Stimulated activated CD4-positive, alpha-beta T cell treated with anti-CD3 and anti-CD28 coated beads, Interleukin-4, amount 100 ng/mL, for 1 hour (primary cell): ENCODE results near the gene CDCA3.
"Not testable (repeated sequence)": the region's sequence is repeated elsewhere in the genome, so short reads cannot be mapped to it uniquely, and the experiment has no call there.

Experiments used
- DNase-seq: peaks from one replicate; pipeline ENCODE4 v3.0.0-alpha.2; 2020

CDCA3 gene

GRCh38 chr12:6872073-6873048 lies 21.3 kb upstream of the CDCA3 start:
- DNase-seq = peak; percentile 88

GRCh38 chr12:6871052-6871957 lies 20.2 kb upstream of the CDCA3 start:
- peak; percentile 24 for DNase-seq

- DNase-seq = not testable (repeated sequence)
Observed at GRCh38 chr12:6870304-6870703, 19.2 kb upstream of the CDCA3 start.

GRCh38 chr12:6869049-6870021 lies 18.2 kb upstream of the CDCA3 start:
- DNase-seq = peak; percentile 80

GRCh38 chr12:6868211-6869048 lies 17.3 kb upstream of the CDCA3 start:
- DNase-seq = no peak

- DNase-seq = peak; percentile 81
Observed at GRCh38 chr12:6867413-6868210, 16.5 kb upstream of the CDCA3 start, which contains the start of gene TPI1. TPI1 (plus strand) TSS chr12:6867531; CDS start chr12:6867567, 36 bp downstream.

- no peak for DNase-seq
Observed at GRCh38 chr12:6866920-6867412, 15.9 kb upstream of the CDCA3 start.

- no peak for DNase-seq
Observed at GRCh38 chr12:6866163-6866919, 15.3 kb upstream of the CDCA3 start.

GRCh38 chr12:6865307-6865706 lies 14.2 kb upstream of the CDCA3 start:
- not testable (repeated sequence) for DNase-seq

- DNase-seq = no peak
Observed at GRCh38 chr12:6863586-6864321, 12.7 kb upstream of the CDCA3 start.

GRCh38 chr12:6863033-6863432 lies 11.9 kb upstream of the CDCA3 start:
- DNase-seq = no peak

- DNase-seq = no peak
Observed at GRCh38 chr12:6861391-6861790, 10.3 kb upstream of the CDCA3 start.

- no peak for DNase-seq
Observed at GRCh38 chr12:6860942-6861341, 9.9 kb upstream of the CDCA3 start.

- no peak for DNase-seq
Observed at GRCh38 chr12:6860116-6860515, 9.0 kb upstream of the CDCA3 start.

- no peak for DNase-seq
Observed at GRCh38 chr12:6858799-6859198, 7.7 kb upstream of the CDCA3 start.

- no peak for DNase-seq
Observed at GRCh38 chr12:6855322-6855721, 4.2 kb upstream of the CDCA3 start.

GRCh38 chr12:6854036-6854435 lies 3.0 kb upstream of the CDCA3 start:
- no peak for DNase-seq

GRCh38 chr12:6853626-6854025 lies 2.5 kb upstream of the CDCA3 start:
- no peak for DNase-seq
